GM12874 (cell line): ENCODE results near the gene ACSM3.

Source experiments
- CTCF ChIP-seq: IDR thresholded peaks from 2 replicates; pipeline ENCODE4 v1.5.1; 2011; ENCODE audit warnings: low read depth, mild to moderate bottlenecking, control low read depth, low read length, moderate library complexity; ENCODE audit not compliant: insufficient read depth

Gene ACSM3

GRCh38 chr16:20774703-20775362 is 11.0 kb downstream of the ACSM3 start:
- peak; percentile 92 for TF ChIP-seq CTCF

- TF ChIP-seq CTCF = no peak
Measured at GRCh38 chr16:20781697-20782096, 17.9 kb downstream of the ACSM3 start.

GRCh38 chr16:20782470-20782869 is 18.7 kb downstream of the ACSM3 start:
- TF ChIP-seq CTCF = no peak

GRCh38 chr16:20784204-20784603 is 20.4 kb downstream of the ACSM3 start:
- no peak for TF ChIP-seq CTCF

GRCh38 chr16:20789130-20789529 is 25.3 kb downstream of the ACSM3 start:
- no peak for TF ChIP-seq CTCF

GRCh38 chr16:20791923-20792612 is 28.3 kb downstream of the ACSM3 start:
- no peak for TF ChIP-seq CTCF

GRCh38 chr16:20798364-20798763 is 34.5 kb downstream of the ACSM3 start:
- TF ChIP-seq CTCF = no peak
